Femur (tissue), 1 donor: ENCODE measurements around the gene TRAM1L1.
A peak's percentile ranks its signal among the peaks of the same experiment; 100 is the strongest.

ENCODE experiments used
- DNase-seq: peaks from one replicate; pipeline ENCODE4 v3.0.0-alpha.2; 2017

Gene TRAM1L1

DNA sequence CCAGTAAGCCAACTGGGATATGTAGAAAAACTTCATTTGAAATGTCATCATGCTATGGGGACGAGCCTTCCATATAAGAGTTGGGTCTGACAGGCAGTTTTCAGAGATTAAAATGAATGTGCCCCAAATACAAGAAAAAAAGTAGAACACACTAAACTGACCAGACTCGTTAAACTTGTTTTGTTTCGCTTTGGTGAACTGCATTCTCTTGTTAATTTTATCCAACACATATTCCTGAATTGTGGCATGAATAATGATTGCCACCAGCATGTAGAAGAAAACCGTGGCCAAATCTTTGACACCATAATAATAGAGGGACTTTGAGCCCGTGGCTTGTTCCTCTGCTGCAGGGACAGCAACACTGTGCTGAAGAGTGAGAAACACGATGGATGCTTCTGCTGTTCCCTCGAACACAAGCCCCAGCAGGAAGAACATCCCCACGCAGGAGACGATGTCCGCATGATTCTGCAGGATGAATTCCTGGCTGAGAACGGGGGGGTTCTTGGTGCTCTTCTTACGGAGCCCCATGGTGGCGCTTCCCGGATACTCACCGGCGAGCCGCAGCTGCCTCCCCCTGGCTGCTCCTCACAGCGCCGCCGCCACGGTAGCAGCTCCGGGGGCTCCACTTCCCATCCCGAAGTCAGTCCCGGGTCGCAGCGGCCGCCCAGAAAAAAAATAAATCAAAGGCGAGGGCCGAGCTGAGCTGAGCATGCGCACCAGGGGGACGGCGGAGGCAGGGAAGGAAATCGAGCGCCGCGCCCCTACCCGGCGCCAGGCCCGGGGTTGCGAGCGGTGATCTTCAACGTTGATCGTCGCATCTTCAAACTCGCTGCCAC lies at the start of gene TRAM1L1:
Gene TRAM1L1 (minus strand): TSS at position 711 of the 836 bp plus-strand sequence. CDS start 183 bp downstream, at position 528.
- peak; percentile 91 for DNase-seq

DNA sequence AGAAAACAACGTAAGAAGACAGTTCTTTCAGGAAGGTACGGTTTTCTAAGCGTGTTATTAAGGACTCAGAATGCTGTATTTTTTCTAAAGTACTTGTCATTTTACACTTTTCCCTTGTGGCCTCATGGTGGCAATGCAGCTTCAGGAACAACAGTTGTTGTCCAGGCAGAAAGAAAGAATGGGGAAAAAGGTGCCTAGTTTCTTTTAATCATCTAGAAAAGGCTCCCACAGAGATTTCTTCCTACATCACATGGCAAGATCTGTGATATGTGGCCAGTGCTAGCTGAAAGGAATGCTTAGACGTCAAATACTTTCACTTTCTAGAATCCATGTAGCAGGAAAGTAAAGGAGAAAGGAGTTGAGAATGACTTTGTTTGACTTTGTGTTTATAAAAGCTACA lies 49.0 kb upstream of the TRAM1L1 start:
- no peak for DNase-seq

DNA sequence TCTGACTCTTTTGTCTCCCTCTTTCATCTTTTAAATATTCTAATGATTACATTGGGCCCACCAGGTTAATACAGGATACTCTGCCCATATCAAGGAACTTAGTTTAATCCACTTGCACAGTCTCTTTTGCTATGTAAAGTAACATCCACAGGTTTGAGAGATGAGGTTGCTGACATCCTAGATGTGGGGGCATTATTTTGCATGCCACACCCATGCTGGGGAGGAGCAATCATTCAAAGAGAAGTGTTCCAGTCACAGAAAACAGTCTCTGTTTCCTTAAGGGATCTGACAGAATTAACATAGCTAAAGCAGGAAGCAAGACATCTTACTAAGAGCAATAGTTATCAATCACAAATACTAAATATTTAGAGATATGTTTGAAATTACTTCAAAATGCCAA lies 11.5 kb upstream of the TRAM1L1 start:
- DNase-seq: no peak

- DNase-seq: no peak
Measured at GRCh38 chr4:117096462-117096861, 11.1 kb upstream of the TRAM1L1 start.

DNA sequence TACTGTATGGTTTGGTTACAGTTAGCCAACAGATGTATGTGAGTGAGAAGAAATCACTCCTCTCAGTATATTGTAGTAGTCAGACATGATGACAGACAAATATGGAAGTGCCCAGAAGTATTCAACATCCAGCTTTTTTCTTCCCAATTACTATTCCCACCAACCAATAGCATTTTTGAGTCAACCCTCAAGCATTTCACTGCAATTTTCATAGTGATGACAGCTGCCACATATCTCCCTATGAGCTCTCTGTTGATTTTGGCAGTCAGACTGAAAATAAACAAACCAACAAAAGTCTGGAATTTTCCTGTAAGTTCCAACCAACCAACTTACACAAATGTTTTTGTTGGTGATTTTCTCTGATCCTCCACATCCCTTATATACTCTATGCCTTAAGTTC lies 8.2 kb upstream of the TRAM1L1 start:
- DNase-seq: no peak

GRCh38 chr4:117077760-117078159 lies 7.6 kb downstream of the TRAM1L1 start:
- DNase-seq: no peak

DNA sequence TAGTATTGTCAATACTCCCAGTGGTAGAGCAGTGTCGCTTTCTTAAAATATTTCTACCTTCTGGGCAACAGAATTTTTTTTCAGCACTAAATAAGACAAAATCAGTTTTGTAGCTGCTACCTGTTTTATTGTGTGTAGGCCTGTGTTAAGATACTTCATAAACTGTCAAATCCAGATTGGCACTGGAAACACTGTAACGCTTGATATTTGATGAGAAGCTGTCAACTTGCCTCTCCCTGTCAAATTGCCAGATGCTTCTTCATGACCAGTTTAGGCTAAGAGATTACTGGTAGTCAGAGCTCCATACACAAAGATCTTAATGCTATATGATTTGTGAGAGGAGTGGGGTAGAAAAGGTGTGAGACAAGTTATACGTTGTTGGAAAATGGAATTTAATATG lies 17.3 kb downstream of the TRAM1L1 start:
- DNase-seq: no peak

- DNase-seq: no peak
Measured at GRCh38 chr4:117063961-117064696, 21.2 kb downstream of the TRAM1L1 start.

DNA sequence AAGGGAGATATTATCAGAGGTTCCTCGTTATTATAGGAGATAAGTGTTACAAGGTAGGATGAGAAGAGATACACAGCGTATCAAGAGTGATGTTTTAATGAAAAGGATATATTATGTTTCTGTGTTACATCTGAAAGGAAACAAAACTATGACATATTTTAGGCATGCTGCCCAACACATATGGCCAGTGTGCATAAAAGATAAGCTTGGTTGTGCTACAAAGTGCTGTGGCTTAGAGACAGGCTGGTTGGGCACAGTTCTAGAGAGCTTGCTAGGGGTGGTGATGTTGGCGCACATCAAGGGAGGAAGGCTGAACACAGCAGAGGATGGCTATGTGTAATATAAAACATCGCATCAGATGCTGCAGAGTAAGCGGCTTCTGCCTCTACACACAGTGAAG lies 42.4 kb downstream of the TRAM1L1 start:
- DNase-seq: no peak
